Adrenal gland (tissue), 12 donors: ENCODE measurements around the gene BRSK1. TPM values are rescaled to one million over a fixed set of nuclear protein-coding genes. Genes with fewer than 3 reads are reported as not detected.
A peak's percentile ranks its signal among the peaks of the same experiment; 100 is the strongest.

Experiments
- DNase-seq, 7 donors: peaks; one replicate each; pipeline ENCODE4 v3.0.0-alpha.2; 2019 to 2020
- H3K27ac ChIP-seq, 5 donors: fragments of 200-600 bp; sonication (generic) in 4 of 5; 1 replicate in 3 of 5; 2 replicates in 2 of 5; pipeline versions ENCODE4 v1.5.1 to v1.8.0; 2016 to 2020; ENCODE audit warnings: mild to moderate bottlenecking in 1 of 5
- H3K27me3 ChIP-seq: fragments of 200-600 bp; 2 replicates; pipeline ENCODE4 v1.8.0; 2021
- H3K36me3 ChIP-seq, 2 donors: fragments of 200-600 bp; replicated peaks in 1 of 2; 1 replicate in 1 of 2; 2 replicates in 1 of 2; pipeline versions ENCODE4 v1.5.1 to v1.8.0; 2018 to 2022
- H3K4me1 ChIP-seq, 2 donors: fragments of 200-600 bp; replicated peaks in 1 of 2; 1 replicate in 1 of 2; 2 replicates in 1 of 2; pipeline versions ENCODE4 v1.5.1 to v1.8.0; 2018 to 2021
- H3K4me3 ChIP-seq, 4 donors: fragments of 200-600 bp; sonication (generic) in 3 of 4; one replicate each; pipeline ENCODE4 v1.5.1; 2016 to 2018
- H3K9me3 ChIP-seq, 3 donors: fragments of 200-600 bp; sonication (generic) in 1 of 3; replicated peaks in 1 of 3; 1 replicate in 2 of 3; 2 replicates in 1 of 3; pipeline versions ENCODE4 v1.5.1 to v1.8.0; 2016 to 2021
- POLR2A ChIP-seq, 2 donors: fragments of 450-650 bp; IDR thresholded peaks; one replicate each; pipeline ENCODE4 v1.6.1; 2017; ENCODE audit warnings: antibody characterized with exemption in 2 of 2, mild to moderate bottlenecking in 2 of 2, moderate library complexity in 1 of 2
- WGBS, 4 donors: extraction: QIAGEN DNeasy Blood & Tissue Kit in 2 of 4; methylation state at CpG; one replicate each; pipeline versions ENCODE4 v1.1.5 to v1.1.7; 2013 to 2017; 5-methylcytosine and 5-hydroxymethylcytosine counted together
- intact Hi-C, 2 donors: fragments of 100-400 bp; cut with DNase I; formaldehyde crosslinking; loops; one replicate each; pipeline versions ENCODE4 v1.14.1 to v1.15.0; 2022 to 2023
- polyA plus RNA-seq, 3 donors: library from polyadenylated mRNA; stranded (reverse); fragments of 200-250 nt in 2 of 3; fragments of 350-450 nt in 1 of 3; fragmentation: Illumina TruSeq in 1 of 3; extraction: RNeasy Lipid Tissue Mini Kit (QIAGEN cat#74804) in 1 of 3; gene quantifications; one replicate each; pipeline ENCODE4 v1.2.3, GENCODE V29; 2013 to 2014
- total RNA-seq, 9 donors: library from RNA; depleted of rRNA in 4 of 9; stranded (reverse); fragments of >200 nt in 4 of 9; fragments of 120-200 nt in 1 of 9; fragmentation: NEBNext Ultra II Directional in 1 of 9; extraction: Animal tissue kit (Norgen Biotek cat#: 25700) in 1 of 9; gene quantifications; one replicate each; pipeline versions ENCODE4 v1.1.0 to v1.2.4, GENCODE V29; 2013 to 2023
- TF ChIP-seq, protein P1 (sequence below), 6 experiments: fragments of 450-650 bp in 4 of 6; fragments of 200-600 bp in 2 of 6; sonication (generic) in 1 of 6; IDR thresholded peaks; 1 replicate in 5 of 6; 2 replicates in 1 of 6; pipeline versions ENCODE4 v1.5.1 to v1.8.0; 2016 to 2021; ENCODE audit warnings: antibody characterized with exemption in 6 of 6, mild to moderate bottlenecking in 2 of 6, moderate library complexity in 1 of 6
- donor health status: healthy with polysubstance abuse.
- donor health status: Bipolar disorder and iron deficiency.
- donor health status: DM: yes; HTN: yes; CAD: no.
- donor health status: DM: no; HTN: no; CAD: no.
- donor health status: DM: no; HTN: no; CAD: no.
- donor health status: DM: yes; HTN: yes; CAD: no.

Gene BRSK1
- total and polyA plus RNA-seq, 12 donors = 2.0 to 64.3 (median 13.6) TPM

- no peaks in the 10 kb centered on the region for H3K36me3 ChIP-seq
- no peaks in the 10 kb centered on the region for H3K4me1 ChIP-seq
- no peak for TF ChIP-seq POLR2A (IDR thresholded peaks at IDR 0.05)
- TF ChIP-seq, protein P1, sequence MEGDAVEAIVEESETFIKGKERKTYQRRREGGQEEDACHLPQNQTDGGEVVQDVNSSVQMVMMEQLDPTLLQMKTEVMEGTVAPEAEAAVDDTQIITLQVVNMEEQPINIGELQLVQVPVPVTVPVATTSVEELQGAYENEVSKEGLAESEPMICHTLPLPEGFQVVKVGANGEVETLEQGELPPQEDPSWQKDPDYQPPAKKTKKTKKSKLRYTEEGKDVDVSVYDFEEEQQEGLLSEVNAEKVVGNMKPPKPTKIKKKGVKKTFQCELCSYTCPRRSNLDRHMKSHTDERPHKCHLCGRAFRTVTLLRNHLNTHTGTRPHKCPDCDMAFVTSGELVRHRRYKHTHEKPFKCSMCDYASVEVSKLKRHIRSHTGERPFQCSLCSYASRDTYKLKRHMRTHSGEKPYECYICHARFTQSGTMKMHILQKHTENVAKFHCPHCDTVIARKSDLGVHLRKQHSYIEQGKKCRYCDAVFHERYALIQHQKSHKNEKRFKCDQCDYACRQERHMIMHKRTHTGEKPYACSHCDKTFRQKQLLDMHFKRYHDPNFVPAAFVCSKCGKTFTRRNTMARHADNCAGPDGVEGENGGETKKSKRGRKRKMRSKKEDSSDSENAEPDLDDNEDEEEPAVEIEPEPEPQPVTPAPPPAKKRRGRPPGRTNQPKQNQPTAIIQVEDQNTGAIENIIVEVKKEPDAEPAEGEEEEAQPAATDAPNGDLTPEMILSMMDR (IDR thresholded peaks at IDR 0.05) = no peak
- intact Hi-C loops = no loop called here
- H3K27me3 ChIP-seq = no peaks in the 10 kb centered on the region
- H3K27ac ChIP-seq = no peak overlapping the region
- WGBS, 4 donors = 72 to 80% (median 76%) methylated on average over 3 to 9 of the region's 9 CpGs
- DNase-seq = no peak
- no peak overlapping the region for H3K4me3 ChIP-seq
- H3K9me3 ChIP-seq = no peaks in the 10 kb centered on the region
Measured at GRCh38 chr19:55311397-55311796, 27.6 kb downstream of the BRSK1 start.

GRCh38 chr19:55311797-55312196, 28.0 kb downstream of the BRSK1 start:
- no peak overlapping the region for H3K27ac ChIP-seq
- TF ChIP-seq POLR2A (IDR thresholded peaks at IDR 0.05) = no peak
- TF ChIP-seq, protein P1 (IDR thresholded peaks at IDR 0.05) = no peak
- no peaks in the 10 kb centered on the region for H3K27me3 ChIP-seq
- DNase-seq = no peak
- intact Hi-C loops = no loop called here
- no peaks in the 10 kb centered on the region for H3K36me3 ChIP-seq
- no peak overlapping the region for H3K4me3 ChIP-seq
- 73 to 90% (median 85%) methylated on average over 7 to 18 of the region's 18 CpGs; no CpG with 5 or more reads in 1 of the 4 donors for WGBS, 4 donors
- no peaks in the 10 kb centered on the region for H3K4me1 ChIP-seq
- H3K9me3 ChIP-seq = no peaks in the 10 kb centered on the region

DNA sequence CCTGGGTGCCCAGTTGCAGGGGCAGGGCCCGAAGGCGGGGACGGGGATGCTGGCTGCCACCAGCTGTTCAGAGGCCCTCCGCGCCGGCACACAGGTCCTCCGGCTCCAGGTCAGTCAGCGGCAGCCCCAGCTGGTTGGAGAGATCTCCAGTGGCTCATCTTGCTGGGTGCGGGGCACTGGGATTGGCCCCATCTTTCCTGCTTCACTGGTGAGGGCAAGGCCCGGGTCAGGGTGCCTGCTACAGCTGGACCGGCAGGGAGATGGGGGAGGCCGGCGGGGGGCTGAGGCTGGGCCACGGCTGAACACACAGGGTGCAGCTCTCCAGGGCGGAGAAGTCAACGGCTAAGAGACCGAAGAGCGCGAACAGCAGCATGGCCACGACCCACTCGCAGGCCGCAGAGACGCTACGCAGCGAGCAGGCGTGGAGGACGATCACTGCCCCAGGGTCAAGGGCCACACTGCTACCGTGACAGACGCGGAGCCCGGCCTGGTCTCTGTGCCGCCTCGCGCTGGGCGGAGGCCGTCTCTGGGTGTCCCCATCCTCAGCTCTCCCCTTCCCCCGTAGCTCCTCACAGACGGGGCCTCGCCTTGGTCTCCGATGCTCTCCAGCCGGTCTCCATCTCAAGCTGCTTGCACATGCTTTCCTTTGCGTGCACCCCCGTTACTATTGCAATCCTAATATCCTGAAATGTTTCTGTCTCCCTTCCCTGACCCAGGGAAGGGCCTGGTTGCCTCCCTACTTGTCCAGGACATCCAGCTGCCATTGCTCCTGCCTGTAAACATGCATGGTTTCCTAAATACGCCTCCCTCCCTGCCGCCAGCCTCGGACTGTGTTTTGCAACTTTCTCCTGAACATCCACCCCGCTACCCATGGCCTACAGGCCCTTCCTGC, 29.1 kb downstream of the BRSK1 start:
- no peak for TF ChIP-seq POLR2A (IDR thresholded peaks at IDR 0.05)
- TF ChIP-seq, protein P1 (IDR thresholded peaks at IDR 0.05) = no peak
- H3K4me1 ChIP-seq = no peaks in the 10 kb centered on the region
- peak in 1 of 7 donors; percentile 39 for DNase-seq
- 75 to 86% (median 85%) methylated on average over 37 to 47 of the region's 47 CpGs for WGBS, 4 donors
- no peaks in the 10 kb centered on the region for H3K36me3 ChIP-seq
- H3K27ac ChIP-seq = no peak overlapping the region
- no peaks in the 10 kb centered on the region for H3K9me3 ChIP-seq
- no peaks in the 10 kb centered on the region for H3K27me3 ChIP-seq
- intact Hi-C loops = no loop called here
- no peak overlapping the region for H3K4me3 ChIP-seq

- no peaks in the 10 kb centered on the region for H3K27me3 ChIP-seq
- H3K4me3 ChIP-seq = no peak overlapping the region
- no peaks in the 10 kb centered on the region for H3K9me3 ChIP-seq
- no peaks in the 10 kb centered on the region for H3K4me1 ChIP-seq
- no peak for DNase-seq
- intact Hi-C loops = no loop called here
- TF ChIP-seq, protein P1 (IDR thresholded peaks at IDR 0.05) = no peak
- no peak for TF ChIP-seq POLR2A (IDR thresholded peaks at IDR 0.05)
- H3K27ac ChIP-seq = no peak overlapping the region
- 71 to 82% (median 82%) methylated on average over 8 of the region's 8 CpGs for whole genome bisulfite sequencing, 4 donors
- no peaks in the 10 kb centered on the region for H3K36me3 ChIP-seq
Measured at GRCh38 chr19:55314396-55314795, 30.6 kb downstream of the BRSK1 start.
